WI38 (cell line): ENCODE data around the gene PIAS3.
"Not testable (repeated sequence)": the region's sequence is repeated elsewhere in the genome, so short reads cannot be mapped to it uniquely, and the experiment has no call there.

Source experiments
- H3K4me3 ChIP-seq: 2 replicates; pipeline ENCODE4 v1.5.1; 2011; ENCODE audit warnings: low read depth, mild to moderate bottlenecking, control low read depth, low read length
- TF ChIP-seq, protein P1 (sequence below): IDR thresholded peaks from 2 replicates; pipeline ENCODE4 v1.5.1; 2012; ENCODE audit warnings: low read depth, mild to moderate bottlenecking, control low read depth, low read length

The PIAS3 gene

DNA sequence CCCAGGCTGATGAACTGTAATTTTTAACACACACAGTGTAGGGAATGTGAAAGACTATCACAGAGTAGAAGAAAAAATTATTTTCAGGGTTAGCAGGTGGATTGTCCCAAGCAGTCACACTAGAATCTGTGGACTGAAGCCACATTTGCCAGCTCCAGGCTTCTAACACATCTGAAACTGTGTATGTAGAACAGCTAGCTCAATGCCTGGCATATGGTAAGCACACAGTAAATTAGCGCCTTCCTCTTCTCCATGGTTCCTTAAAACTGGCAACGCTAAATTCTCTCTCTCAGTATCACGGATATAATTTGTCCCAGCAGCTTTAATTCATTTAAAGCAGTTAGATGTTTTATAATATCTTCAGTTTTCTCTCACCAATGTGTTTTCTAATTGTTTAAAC lies 15.8 kb downstream of the PIAS3 start:
- H3K4me3 ChIP-seq, result no peak overlapping the region
- TF ChIP-seq, protein P1, sequence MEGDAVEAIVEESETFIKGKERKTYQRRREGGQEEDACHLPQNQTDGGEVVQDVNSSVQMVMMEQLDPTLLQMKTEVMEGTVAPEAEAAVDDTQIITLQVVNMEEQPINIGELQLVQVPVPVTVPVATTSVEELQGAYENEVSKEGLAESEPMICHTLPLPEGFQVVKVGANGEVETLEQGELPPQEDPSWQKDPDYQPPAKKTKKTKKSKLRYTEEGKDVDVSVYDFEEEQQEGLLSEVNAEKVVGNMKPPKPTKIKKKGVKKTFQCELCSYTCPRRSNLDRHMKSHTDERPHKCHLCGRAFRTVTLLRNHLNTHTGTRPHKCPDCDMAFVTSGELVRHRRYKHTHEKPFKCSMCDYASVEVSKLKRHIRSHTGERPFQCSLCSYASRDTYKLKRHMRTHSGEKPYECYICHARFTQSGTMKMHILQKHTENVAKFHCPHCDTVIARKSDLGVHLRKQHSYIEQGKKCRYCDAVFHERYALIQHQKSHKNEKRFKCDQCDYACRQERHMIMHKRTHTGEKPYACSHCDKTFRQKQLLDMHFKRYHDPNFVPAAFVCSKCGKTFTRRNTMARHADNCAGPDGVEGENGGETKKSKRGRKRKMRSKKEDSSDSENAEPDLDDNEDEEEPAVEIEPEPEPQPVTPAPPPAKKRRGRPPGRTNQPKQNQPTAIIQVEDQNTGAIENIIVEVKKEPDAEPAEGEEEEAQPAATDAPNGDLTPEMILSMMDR, result no peak

DNA sequence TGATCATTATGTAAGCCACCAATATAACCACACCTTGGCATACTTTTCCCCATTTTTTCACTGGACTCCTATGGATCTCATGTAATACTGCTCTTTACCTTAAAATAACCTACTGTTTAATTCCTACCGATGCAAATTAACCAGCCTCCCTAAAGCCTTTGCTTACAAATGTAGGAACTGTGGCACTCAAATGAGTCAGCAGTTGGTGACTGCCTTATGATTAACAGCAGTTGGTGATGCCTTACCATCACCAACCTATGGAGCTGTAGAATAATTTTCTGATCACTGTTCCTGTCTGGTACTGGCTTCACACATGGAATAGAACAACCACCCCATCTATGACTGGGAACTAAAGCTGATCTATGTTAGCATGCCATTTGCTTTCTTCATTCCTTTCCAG lies 21.2 kb downstream of the PIAS3 start:
- TF ChIP-seq, protein P1, result no peak
- no peak overlapping the region for H3K4me3 ChIP-seq

DNA sequence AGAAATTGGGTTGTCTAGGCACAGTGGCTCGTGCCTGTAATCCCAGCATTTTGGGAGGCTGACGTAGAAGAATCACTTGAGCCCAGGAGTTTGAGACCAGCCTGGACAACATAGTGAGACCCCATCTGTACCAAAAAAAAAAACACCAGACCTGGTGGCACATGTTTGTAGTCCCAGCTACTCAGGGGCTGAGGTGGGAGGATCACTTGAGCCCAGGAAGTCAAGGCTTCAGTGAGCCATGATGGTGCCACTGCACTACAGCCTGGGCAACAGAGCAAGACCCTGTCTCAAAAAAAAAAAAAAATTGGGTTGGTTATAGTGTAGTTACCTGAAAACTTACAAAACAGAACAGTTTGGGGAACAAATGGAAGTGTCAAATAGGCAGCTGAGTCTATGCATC lies 28.1 kb downstream of the PIAS3 start:
- not testable (repeated sequence) for H3K4me3 ChIP-seq

DNA sequence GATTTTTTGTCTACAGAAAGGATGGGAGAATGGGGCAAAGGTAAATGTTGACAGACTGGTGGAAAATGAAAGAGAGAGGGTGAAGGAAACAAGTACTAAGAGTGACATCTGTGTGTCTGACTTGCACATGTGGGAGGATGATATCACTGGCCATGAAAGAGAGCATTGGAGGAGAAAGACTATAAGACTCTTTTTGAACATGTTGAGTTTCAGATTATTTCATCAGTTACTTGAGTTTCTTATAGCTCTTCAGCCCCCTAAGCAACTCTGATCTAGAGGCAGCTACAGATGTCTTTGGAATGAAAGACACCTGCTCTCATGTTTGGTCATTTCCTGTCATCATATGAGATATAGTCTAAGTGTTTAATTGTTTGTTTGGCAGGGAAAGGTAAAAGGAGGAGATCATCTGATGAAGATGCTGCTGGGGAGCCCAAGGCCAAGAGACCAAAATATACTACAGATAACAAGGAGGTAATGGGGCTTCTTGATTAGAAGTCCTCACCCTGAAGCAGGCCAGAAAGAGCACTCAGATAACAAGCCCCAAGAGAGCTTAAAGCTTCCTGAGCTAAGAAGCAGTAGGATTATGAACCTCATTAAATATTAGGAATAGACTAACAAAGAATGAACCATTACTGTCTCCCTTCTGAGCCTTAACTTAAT lies 30.4 kb downstream of the PIAS3 start:
- TF ChIP-seq, protein P1, result no peak
- no peak overlapping the region for H3K4me3 ChIP-seq

DNA sequence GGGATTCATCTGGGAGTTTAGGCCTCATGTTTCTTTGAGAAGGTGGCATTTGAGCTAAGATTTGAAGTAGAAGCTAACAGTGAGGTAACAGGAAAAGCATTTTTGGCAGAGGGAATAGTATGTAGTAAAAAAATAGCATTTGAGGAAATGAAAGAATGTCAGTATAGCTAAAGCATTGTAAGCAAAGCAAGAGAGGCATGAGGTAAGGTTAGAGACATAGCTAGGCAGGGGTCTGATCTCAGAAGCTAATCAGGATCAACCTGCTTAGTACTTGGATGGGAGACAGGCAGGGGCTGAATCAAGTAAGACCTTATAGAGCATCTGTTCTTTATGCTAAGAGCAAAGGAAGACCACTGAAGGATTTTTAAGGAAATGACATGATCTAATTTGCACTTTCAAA lies 30.9 kb downstream of the PIAS3 start:
- TF ChIP-seq, protein P1, result no peak
- H3K4me3 ChIP-seq, result no peak overlapping the region

DNA sequence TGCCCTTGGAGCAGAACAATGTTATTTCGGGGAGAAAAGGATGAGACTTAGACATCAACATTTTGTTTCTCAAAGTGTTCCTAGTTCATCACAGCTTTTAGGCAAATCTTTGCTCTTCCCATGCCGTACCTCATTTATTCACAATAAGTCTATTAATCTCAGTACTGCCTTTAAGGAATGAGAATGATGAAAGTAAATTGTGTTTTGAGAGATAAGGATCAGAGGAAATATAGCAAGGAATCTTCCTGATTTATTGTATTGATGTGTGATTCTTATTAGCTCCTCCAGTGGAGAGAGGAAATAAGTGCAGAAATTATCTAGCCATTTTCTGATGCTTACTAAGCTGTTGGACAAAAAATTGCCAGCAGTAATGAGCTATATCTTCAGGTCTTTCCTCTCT lies 32.9 kb downstream of the PIAS3 start:
- no peak overlapping the region; the same call in 1 of the 2 replicates for H3K4me3 ChIP-seq
- TF ChIP-seq, protein P1, result no peak

DNA sequence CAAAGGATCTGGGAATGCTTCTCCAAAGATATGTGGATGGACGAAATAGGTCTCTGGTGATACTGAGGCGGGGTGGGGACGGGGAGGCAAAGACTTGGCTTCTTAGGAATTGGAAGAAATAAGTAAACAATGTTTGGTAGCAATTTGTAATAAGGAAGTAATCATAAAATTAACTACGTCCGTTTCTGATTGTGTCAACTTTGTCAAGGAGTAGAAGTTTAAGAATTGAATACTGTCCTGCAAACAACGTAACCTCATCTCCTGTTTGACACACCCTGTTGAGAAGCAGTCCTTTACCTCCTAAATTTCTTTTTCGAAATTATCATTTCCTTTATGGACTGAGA lies 34.4 kb downstream of the PIAS3 start:
- H3K4me3 ChIP-seq, result peak overlapping the region; percentile 80
- TF ChIP-seq, protein P1, result no peak
